ENCODE data around the gene RARG.
A peak's percentile ranks its signal among the peaks of the same experiment; 100 is the strongest.

The RARG gene

DNA sequence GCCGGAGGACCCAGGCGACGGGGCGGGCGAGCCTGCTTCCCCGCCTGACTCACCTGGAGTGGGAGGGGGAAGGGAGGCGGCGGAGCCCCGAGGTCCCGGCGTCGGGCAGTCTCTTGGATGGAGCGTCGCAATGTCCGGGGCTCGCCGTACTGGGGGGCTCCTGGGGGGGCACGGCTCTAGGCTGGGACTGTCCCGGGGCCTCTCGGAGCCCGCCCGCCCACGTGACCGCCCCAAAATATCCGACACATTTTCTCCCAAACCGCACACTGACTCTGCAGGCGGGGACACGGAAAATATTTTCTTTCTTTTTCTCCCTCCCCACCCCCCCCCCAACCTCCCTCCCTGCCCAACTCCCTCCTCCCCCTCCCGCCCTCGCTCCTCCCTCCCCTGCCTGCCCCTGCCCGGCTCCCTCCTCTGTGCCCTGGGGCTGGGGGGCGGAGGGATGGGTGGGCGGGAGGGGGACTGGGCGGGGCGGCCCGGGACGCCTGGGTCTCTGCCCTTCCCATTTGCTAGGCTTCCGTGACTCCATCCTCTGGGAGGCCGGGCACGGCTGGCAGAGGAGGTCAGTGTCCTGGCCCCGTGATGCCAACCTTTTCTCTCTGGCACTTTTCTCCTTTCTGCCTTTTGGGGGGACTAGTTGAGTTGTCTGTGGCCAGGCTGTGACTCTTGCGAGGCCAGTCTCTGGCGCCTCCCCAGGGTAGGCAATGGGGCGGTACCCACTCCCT lies at the start of gene RARG:
Gene RARG, minus strand, starts transcription at position 289 of the 725 bp plus-strand sequence. CDS start 4,664 bp downstream, outside the sequence.
- DNase-seq, result peak; percentile 79

GRCh38 chr12:53279888-53280498 lies 48.0 kb upstream of the RARG start:
- DNase-seq, result no peak

DNA sequence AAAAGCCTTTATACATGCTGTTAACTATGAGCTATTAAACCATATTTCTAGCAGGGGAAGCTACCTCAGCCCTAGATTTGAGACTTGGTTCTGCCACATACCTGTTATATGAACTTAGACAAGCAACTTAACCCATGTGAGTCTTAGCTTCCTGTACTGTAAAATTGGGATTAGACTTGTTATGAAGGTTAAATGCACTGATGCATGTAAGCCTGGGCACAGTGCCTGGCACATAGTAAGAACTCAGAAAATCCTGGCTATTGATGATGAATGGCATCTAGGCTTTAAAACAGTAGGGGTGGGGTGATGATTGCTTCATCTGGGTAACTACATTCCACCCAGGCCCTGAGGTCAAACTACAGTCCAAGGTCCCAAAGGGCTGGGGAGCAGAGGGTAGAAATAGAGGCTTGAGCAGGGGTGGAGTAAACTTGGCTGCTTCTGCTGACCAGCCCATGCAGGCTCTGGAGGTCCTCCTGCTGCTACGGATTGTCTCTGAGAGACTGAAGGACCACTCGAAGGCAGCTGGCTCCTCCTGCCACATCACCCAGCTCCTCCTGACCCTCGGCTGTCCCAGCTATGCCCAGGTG lies 47.4 kb upstream of the RARG start:
- no peak for DNase-seq

GRCh38 chr12:53277981-53278380 lies 46.0 kb upstream of the RARG start:
- no peak for DNase-seq

GRCh38 chr12:53276511-53276910 lies 44.5 kb upstream of the RARG start:
- no peak for DNase-seq

- DNase-seq, result no peak
Observed at GRCh38 chr12:53274445-53274844, 42.4 kb upstream of the RARG start.

- DNase-seq, result no peak
Observed at GRCh38 chr12:53268630-53269562, 36.9 kb upstream of the RARG start.

GRCh38 chr12:53267999-53268629 lies 36.1 kb upstream of the RARG start, which contains the start of gene ESPL1:
Gene ESPL1, plus strand, starts transcription at chr12:53268299. Its CDS starts 468 bp downstream, at chr12:53268767.
- DNase-seq, result peak; percentile 91

GRCh38 chr12:53267306-53267998 lies 35.4 kb upstream of the RARG start:
- DNase-seq, result peak; percentile 41

- DNase-seq, result no peak
Observed at GRCh38 chr12:53265783-53266182, 33.8 kb upstream of the RARG start.

GRCh38 chr12:53259891-53260290 lies 27.9 kb upstream of the RARG start:
- DNase-seq, result no peak

- DNase-seq, result no peak
Observed at GRCh38 chr12:53258541-53259539, 26.8 kb upstream of the RARG start.

DNA sequence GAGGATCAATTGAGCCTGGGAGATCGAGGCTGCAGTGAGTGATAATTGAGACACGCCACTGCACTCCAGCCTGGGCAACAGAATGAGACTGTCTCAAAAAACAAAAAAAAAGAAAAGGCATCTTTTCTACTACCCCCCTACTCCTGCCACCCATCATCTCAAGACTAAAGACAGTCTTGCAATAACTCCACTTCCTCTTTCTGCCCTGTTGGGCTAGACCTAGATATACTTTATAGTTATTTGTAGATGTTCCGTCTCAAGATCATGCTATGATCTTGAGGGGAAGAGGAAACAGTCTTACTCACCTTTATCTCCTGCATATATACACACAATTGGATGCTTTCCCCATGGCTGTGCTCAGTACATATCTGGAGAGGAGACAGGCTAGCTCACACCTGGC lies 24.0 kb upstream of the RARG start:
- DNase-seq, result peak; percentile 74

- DNase-seq, result peak; percentile 44
Observed at GRCh38 chr12:53254816-53255545, 23.0 kb upstream of the RARG start.

DNA sequence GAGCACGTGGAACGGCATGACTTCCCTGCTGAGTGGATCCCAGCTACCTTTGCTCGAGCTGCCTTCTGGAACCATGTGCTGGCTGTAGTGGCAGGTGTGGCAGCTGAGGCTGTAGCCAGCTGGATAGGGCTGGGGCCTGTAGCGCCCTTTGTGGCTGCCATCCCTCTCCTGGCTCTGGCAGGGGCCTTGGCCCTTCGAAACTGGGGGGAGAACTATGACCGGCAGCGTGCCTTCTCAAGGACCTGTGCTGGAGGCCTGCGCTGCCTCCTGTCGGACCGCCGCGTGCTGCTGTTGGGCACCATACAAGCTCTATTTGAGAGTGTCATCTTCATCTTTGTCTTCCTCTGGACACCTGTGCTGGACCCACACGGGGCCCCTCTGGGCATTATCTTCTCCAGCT lies 21.3 kb upstream of the RARG start:
- no peak for DNase-seq

DNA sequence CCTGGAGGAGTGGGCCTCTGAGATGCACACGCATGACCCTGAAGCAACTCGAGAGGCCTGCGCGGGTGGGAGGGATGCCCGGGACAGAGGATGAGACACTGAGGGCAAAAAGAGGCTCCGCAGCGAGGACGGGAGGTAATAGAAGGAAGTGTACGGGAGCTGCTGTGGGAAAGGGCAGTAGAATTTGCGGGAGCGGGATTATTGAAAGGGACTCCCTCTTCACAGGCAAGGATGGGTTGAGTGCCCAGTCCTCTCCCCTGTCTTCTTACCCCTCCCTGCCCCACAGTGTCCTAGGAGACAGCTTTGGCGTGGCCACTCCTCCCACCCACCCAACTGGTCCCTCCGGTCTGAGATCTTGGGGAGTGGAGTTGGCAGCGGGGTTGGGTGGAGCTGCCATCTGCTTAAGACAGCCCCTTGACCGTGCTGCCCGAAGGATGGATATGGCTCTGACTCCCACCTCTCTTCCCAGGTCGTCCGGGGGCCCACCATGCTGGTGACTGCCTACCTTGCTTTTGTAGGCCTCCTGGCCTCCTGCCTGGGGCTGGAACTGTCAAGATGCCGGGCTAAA lies 20.4 kb upstream of the RARG start:
- DNase-seq, result peak; percentile 61

- DNase-seq, result peak; percentile 89
Observed at GRCh38 chr12:53251477-53252348, 19.7 kb upstream of the RARG start.

DNA sequence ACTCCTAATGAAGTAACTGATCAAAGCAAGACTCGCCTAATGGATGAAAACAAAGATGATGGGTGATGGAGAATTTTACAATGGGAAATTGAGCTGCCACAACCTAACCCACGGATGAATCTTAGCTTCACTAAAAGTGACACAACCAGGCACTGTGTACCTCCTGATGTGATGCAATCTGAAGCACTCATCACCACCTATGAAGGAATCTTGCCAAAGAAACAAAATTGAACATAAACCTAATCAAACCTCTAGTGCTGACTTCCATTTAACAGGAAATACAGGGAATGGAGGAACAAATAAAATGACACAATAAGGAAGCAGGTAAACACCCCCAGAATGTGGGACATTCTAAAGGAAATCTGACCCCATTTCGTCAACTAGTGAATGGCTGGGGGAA lies 13.3 kb upstream of the RARG start:
- peak; percentile 0 for DNase-seq
